ENCODE measurements around the gene CMYA5.

CMYA5 gene

GRCh38 chr5:79800979-79801827 lies 111.6 kb downstream of the CMYA5 start:
- Histone ChIP-seq H3K36me3 (ENCODE audit: insufficient read depth, low read length) (no peaks in the 10 kb centered on the region), H3K4me2 (ENCODE audit: low read length) (peak overlapping the region; percentile 9), H3K4me3 (ENCODE audit: low read length) (no peak overlapping the region), H3K9me3 (replicated peaks; ENCODE audit: low read length) (no peaks in the 10 kb centered on the region), H3K4me1 (ENCODE audit: control insufficient read depth, insufficient read depth, low read length) (no peaks in the 10 kb centered on the region), H3K9ac (ENCODE audit: low read depth, low read length) (no peak overlapping the region), H3K27me3 (ENCODE audit: control insufficient read depth, insufficient read depth, low read length) (no peaks in the 10 kb centered on the region)

- no peaks in the 10 kb centered on the region for H3K4me1 ChIP-seq (ENCODE audit: control insufficient read depth, insufficient read depth, low read length)
- H3K27me3 ChIP-seq (ENCODE audit: control insufficient read depth, insufficient read depth, low read length), result no peaks in the 10 kb centered on the region
- H3K9me3 ChIP-seq (replicated peaks; ENCODE audit: low read length), result no peaks in the 10 kb centered on the region
- no peak overlapping the region for H3K4me3 ChIP-seq (ENCODE audit: low read length)
- no peak overlapping the region for H3K9ac ChIP-seq (ENCODE audit: low read depth, low read length)
- H3K36me3 ChIP-seq (ENCODE audit: insufficient read depth, low read length), result no peaks in the 10 kb centered on the region
- H3K4me2 ChIP-seq (ENCODE audit: low read length), result no peak overlapping the region
Measured at GRCh38 chr5:79802406-79802805, 112.8 kb downstream of the CMYA5 start.

- Histone ChIP-seq H3K27me3 (ENCODE audit: control insufficient read depth, insufficient read depth, low read length) (no peaks in the 10 kb centered on the region), H3K9ac (ENCODE audit: low read depth, low read length) (no peak overlapping the region), H3K4me1 (ENCODE audit: control insufficient read depth, insufficient read depth, low read length) (no peaks in the 10 kb centered on the region), H3K9me3 (replicated peaks; ENCODE audit: low read length) (no peaks in the 10 kb centered on the region), H3K4me2 (ENCODE audit: low read length) (no peak overlapping the region), H3K36me3 (ENCODE audit: insufficient read depth, low read length) (no peaks in the 10 kb centered on the region), H3K4me3 (ENCODE audit: low read length) (no peak overlapping the region)
Measured at GRCh38 chr5:79803007-79803406, 113.4 kb downstream of the CMYA5 start.

GRCh38 chr5:79806741-79807140 lies 117.1 kb downstream of the CMYA5 start:
- Histone ChIP-seq H3K36me3 (ENCODE audit: insufficient read depth, low read length) (no peaks in the 10 kb centered on the region), H3K27me3 (ENCODE audit: control insufficient read depth, insufficient read depth, low read length) (no peaks in the 10 kb centered on the region), H3K4me3 (ENCODE audit: low read length) (no peak overlapping the region), H3K9me3 (replicated peaks; ENCODE audit: low read length) (no peaks in the 10 kb centered on the region), H3K9ac (ENCODE audit: low read depth, low read length) (no peak overlapping the region), H3K4me2 (ENCODE audit: low read length) (no peak overlapping the region), H3K4me1 (ENCODE audit: control insufficient read depth, insufficient read depth, low read length) (no peaks in the 10 kb centered on the region)

- H3K4me1 ChIP-seq (ENCODE audit: control insufficient read depth, insufficient read depth, low read length), result no peaks in the 10 kb centered on the region
- no peak overlapping the region for H3K9ac ChIP-seq (ENCODE audit: low read depth, low read length)
- no peak overlapping the region for H3K4me3 ChIP-seq (ENCODE audit: low read length)
- peaks cover 3% of the 10 kb centered on the region for H3K27me3 ChIP-seq (ENCODE audit: control insufficient read depth, insufficient read depth, low read length)
- no peak overlapping the region for H3K4me2 ChIP-seq (ENCODE audit: low read length)
- H3K36me3 ChIP-seq (ENCODE audit: insufficient read depth, low read length), result no peaks in the 10 kb centered on the region
- H3K9me3 ChIP-seq (replicated peaks; ENCODE audit: low read length), result no peaks in the 10 kb centered on the region
Measured at GRCh38 chr5:79809743-79810142, 120.1 kb downstream of the CMYA5 start.

- no peaks in the 10 kb centered on the region for H3K4me1 ChIP-seq (ENCODE audit: control insufficient read depth, insufficient read depth, low read length)
- H3K9ac ChIP-seq (ENCODE audit: low read depth, low read length), result no peak overlapping the region
- H3K27me3 ChIP-seq (ENCODE audit: control insufficient read depth, insufficient read depth, low read length), result peaks cover 7% of the 10 kb centered on the region
- no peaks in the 10 kb centered on the region for H3K36me3 ChIP-seq (ENCODE audit: insufficient read depth, low read length)
- no peak overlapping the region for H3K4me2 ChIP-seq (ENCODE audit: low read length)
- H3K9me3 ChIP-seq (replicated peaks; ENCODE audit: low read length), result no peaks in the 10 kb centered on the region
- H3K4me3 ChIP-seq (ENCODE audit: low read length), result no peak overlapping the region
Measured at GRCh38 chr5:79811081-79811480, 121.4 kb downstream of the CMYA5 start.

- Histone ChIP-seq H3K9ac (ENCODE audit: low read depth, low read length) (no peak overlapping the region), H3K9me3 (replicated peaks; ENCODE audit: low read length) (no peaks in the 10 kb centered on the region), H3K27me3 (ENCODE audit: control insufficient read depth, insufficient read depth, low read length) (peaks cover 7% of the 10 kb centered on the region), H3K4me2 (ENCODE audit: low read length) (no peak overlapping the region), H3K4me1 (ENCODE audit: control insufficient read depth, insufficient read depth, low read length) (no peaks in the 10 kb centered on the region), H3K4me3 (ENCODE audit: low read length) (no peak overlapping the region), H3K36me3 (ENCODE audit: insufficient read depth, low read length) (no peaks in the 10 kb centered on the region)
Measured at GRCh38 chr5:79811904-79812303, 122.3 kb downstream of the CMYA5 start.

- no peak overlapping the region for H3K4me3 ChIP-seq (ENCODE audit: low read length)
- no peaks in the 10 kb centered on the region for H3K36me3 ChIP-seq (ENCODE audit: insufficient read depth, low read length)
- no peaks in the 10 kb centered on the region for H3K4me1 ChIP-seq (ENCODE audit: control insufficient read depth, insufficient read depth, low read length)
- H3K4me2 ChIP-seq (ENCODE audit: low read length), result no peak overlapping the region
- no peak overlapping the region for H3K9ac ChIP-seq (ENCODE audit: low read depth, low read length)
- no peaks in the 10 kb centered on the region for H3K9me3 ChIP-seq (replicated peaks; ENCODE audit: low read length)
- peaks cover 7% of the 10 kb centered on the region for H3K27me3 ChIP-seq (ENCODE audit: control insufficient read depth, insufficient read depth, low read length)
Measured at GRCh38 chr5:79814699-79815098, 125.1 kb downstream of the CMYA5 start.

GRCh38 chr5:79816014-79816413 lies 126.4 kb downstream of the CMYA5 start:
- no peaks in the 10 kb centered on the region for H3K4me1 ChIP-seq (ENCODE audit: control insufficient read depth, insufficient read depth, low read length)
- H3K9me3 ChIP-seq (replicated peaks; ENCODE audit: low read length), result no peaks in the 10 kb centered on the region
- no peaks in the 10 kb centered on the region for H3K36me3 ChIP-seq (ENCODE audit: insufficient read depth, low read length)
- H3K4me3 ChIP-seq (ENCODE audit: low read length), result no peak overlapping the region
- no peak overlapping the region for H3K4me2 ChIP-seq (ENCODE audit: low read length)
- no peak overlapping the region for H3K9ac ChIP-seq (ENCODE audit: low read depth, low read length)
- peaks cover 7% of the 10 kb centered on the region for H3K27me3 ChIP-seq (ENCODE audit: control insufficient read depth, insufficient read depth, low read length)

- Histone ChIP-seq H3K9me3 (replicated peaks; ENCODE audit: low read length) (no peaks in the 10 kb centered on the region), H3K36me3 (ENCODE audit: insufficient read depth, low read length) (no peaks in the 10 kb centered on the region), H3K4me2 (ENCODE audit: low read length) (no peak overlapping the region)
Measured at GRCh38 chr5:79820648-79821047, 131.0 kb downstream of the CMYA5 start.

GRCh38 chr5:79824444-79824843 lies 134.8 kb downstream of the CMYA5 start:
- Histone ChIP-seq H3K4me2 (ENCODE audit: low read length) (no peak overlapping the region), H3K9ac (ENCODE audit: low read depth, low read length) (no peak overlapping the region), H3K9me3 (replicated peaks; ENCODE audit: low read length) (no peaks in the 10 kb centered on the region), H3K4me3 (ENCODE audit: low read length) (no peak overlapping the region), H3K27me3 (ENCODE audit: control insufficient read depth, insufficient read depth, low read length) (no peaks in the 10 kb centered on the region), H3K4me1 (ENCODE audit: control insufficient read depth, insufficient read depth, low read length) (no peaks in the 10 kb centered on the region), H3K36me3 (ENCODE audit: insufficient read depth, low read length) (no peaks in the 10 kb centered on the region)

More at GRCh38 chr5:79820648-79821047, 131.0 kb downstream of the CMYA5 start:
- Histone ChIP-seq H3K4me3 (ENCODE audit: low read length) (no peak overlapping the region), H3K27me3 (ENCODE audit: control insufficient read depth, insufficient read depth, low read length) (no peaks in the 10 kb centered on the region), H3K4me1 (ENCODE audit: control insufficient read depth, insufficient read depth, low read length) (no peaks in the 10 kb centered on the region), H3K9ac (ENCODE audit: low read depth, low read length) (no peak overlapping the region)

GRCh38 chr5:79825802-79826201 lies 136.2 kb downstream of the CMYA5 start:
- Histone ChIP-seq H3K27me3 (ENCODE audit: control insufficient read depth, insufficient read depth, low read length) (no peaks in the 10 kb centered on the region), H3K4me2 (ENCODE audit: low read length) (no peak overlapping the region), H3K4me3 (ENCODE audit: low read length) (no peak overlapping the region), H3K9me3 (replicated peaks; ENCODE audit: low read length) (no peaks in the 10 kb centered on the region), H3K4me1 (ENCODE audit: control insufficient read depth, insufficient read depth, low read length) (no peaks in the 10 kb centered on the region), H3K9ac (ENCODE audit: low read depth, low read length) (no peak overlapping the region), H3K36me3 (ENCODE audit: insufficient read depth, low read length) (no peaks in the 10 kb centered on the region)

All from skeletal muscle satellite cell (primary cell).